Left ventricle myocardium inferior (tissue), 1 donor: ENCODE results near the gene ATAD1. TPM values are rescaled to one million over a fixed set of nuclear protein-coding genes. Genes with fewer than 3 reads are reported as not detected.
A peak's percentile ranks its signal among the peaks of the same experiment; 100 is the strongest.

Experiments used
- DNase-seq: peaks from one replicate; pipeline ENCODE4 v3.0.0-alpha.2; 2020
- H3K27ac ChIP-seq: fragments of 200-600 bp; replicated peaks from 2 replicates; pipeline ENCODE4 v1.8.0; 2021
- H3K27me3 ChIP-seq: fragments of 200-600 bp; 2 replicates; pipeline ENCODE4 v1.8.0; 2021; ENCODE audit warnings: low read depth
- H3K36me3 ChIP-seq: fragments of 200-600 bp; 2 replicates; pipeline ENCODE4 v1.8.0; 2021
- H3K4me1 ChIP-seq: fragments of 200-600 bp; 2 replicates; pipeline ENCODE4 v1.8.0; 2021
- H3K4me3 ChIP-seq: fragments of 200-600 bp; 2 replicates; pipeline ENCODE4 v1.8.0; 2021; ENCODE audit warnings: mild to moderate bottlenecking, moderate library complexity
- H3K9me3 ChIP-seq: fragments of 200-600 bp; replicated peaks from 2 replicates; pipeline ENCODE4 v1.8.0; 2021
- intact Hi-C: fragments of 100-400 bp; cut with micrococcal nuclease; formaldehyde crosslinking; loops from one replicate; pipeline ENCODE4 v1.11.0; 2022
- long read RNA-seq: library from polyadenylated mRNA; unstranded; transcript quantifications from one replicate; pipeline ENCODE4 v2.0.0, GENCODE V29; 2021
- total RNA-seq: library from RNA; stranded (reverse); fragmentation: NEBNext Ultra II Directional; extraction: Animal tissue kit (Norgen Biotek cat#: 25700); gene quantifications from one replicate; pipeline ENCODE4 v1.2.1, GENCODE V29; 2021
- TF ChIP-seq, protein P1 (sequence below): fragments of 200-600 bp; IDR thresholded peaks from 2 replicates; pipeline ENCODE4 v1.8.0; 2021; ENCODE audit warnings: antibody characterized with exemption, mild to moderate bottlenecking, borderline replicate concordance
- donor health status: DM: no; HTN: yes; CAD: no; lungs with severe emphysema.

The ATAD1 gene, protein sequence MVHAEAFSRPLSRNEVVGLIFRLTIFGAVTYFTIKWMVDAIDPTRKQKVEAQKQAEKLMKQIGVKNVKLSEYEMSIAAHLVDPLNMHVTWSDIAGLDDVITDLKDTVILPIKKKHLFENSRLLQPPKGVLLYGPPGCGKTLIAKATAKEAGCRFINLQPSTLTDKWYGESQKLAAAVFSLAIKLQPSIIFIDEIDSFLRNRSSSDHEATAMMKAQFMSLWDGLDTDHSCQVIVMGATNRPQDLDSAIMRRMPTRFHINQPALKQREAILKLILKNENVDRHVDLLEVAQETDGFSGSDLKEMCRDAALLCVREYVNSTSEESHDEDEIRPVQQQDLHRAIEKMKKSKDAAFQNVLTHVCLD
- total RNA-seq = 93.2 TPM
- long read RNA-seq, full-length matches to known transcripts = 48 of 209 reads
- long read RNA-seq, partial matches to known transcripts = 1 of 209 reads
- long read RNA-seq, other reads (novel, unspliced or antisense) = 160 of 209 reads

DNA sequence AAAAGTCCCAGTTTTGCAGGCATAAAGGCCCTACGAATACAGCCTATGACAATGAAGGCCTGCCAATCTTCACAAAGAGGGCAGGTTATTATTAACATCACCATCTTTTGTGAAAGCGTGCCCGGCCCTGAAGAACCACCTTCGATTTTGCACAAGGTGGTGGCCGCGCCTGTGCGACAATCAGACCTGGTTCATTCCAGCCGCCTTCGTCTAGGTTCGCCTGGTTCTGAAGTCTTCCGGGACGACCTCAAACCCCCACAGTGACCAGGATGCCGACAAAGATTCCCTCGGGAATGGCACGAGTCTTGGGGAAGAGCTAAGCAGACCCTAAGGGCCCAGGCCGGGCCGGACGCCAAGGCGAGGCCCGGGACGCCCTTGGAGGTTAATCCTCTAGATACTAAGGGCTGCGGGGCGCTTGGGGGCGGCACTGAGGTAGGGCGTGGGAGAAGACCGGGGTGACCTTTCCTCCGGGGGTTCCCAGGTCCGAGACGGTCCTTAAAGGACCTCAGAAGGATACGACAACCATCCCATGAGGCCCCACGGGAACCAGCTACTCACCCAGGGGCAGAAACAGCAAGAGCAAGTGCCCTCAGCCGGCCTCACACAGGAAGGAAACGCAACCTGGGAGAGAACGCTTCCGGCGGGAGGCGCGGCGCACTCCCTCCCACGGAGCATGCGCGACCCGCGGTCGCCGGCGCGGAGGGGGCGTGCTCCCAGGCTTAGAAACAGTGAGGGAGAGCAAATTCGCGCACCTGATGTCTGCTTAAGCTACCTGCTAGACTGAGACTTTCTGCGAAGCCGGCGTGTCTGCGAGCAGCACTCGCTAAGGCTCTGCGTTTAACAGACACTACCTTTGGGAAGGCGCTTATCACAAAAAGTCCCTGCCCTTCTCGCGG lies at the start of gene ATAD1:
Gene ATAD1 (minus strand): TSS at position 618 of the 896 bp plus-strand sequence. CDS start 3,627 bp downstream, outside the sequence.
- Histone ChIP-seq H3K27me3 (no peaks in the 10 kb centered on the region), H3K9me3 (no peaks in the 10 kb centered on the region), H3K4me3 (peak within 1 kb of the TSS; percentile 81), H3K36me3 (peaks cover 9% of the 10 kb centered on the region), H3K4me1 (peaks cover 38% of the 10 kb centered on the region), H3K27ac (peak within 1 kb of the TSS; percentile 91)
- peak; percentile 85 for DNase-seq
- intact Hi-C loops = no loop called here
- TF ChIP-seq, protein P1, sequence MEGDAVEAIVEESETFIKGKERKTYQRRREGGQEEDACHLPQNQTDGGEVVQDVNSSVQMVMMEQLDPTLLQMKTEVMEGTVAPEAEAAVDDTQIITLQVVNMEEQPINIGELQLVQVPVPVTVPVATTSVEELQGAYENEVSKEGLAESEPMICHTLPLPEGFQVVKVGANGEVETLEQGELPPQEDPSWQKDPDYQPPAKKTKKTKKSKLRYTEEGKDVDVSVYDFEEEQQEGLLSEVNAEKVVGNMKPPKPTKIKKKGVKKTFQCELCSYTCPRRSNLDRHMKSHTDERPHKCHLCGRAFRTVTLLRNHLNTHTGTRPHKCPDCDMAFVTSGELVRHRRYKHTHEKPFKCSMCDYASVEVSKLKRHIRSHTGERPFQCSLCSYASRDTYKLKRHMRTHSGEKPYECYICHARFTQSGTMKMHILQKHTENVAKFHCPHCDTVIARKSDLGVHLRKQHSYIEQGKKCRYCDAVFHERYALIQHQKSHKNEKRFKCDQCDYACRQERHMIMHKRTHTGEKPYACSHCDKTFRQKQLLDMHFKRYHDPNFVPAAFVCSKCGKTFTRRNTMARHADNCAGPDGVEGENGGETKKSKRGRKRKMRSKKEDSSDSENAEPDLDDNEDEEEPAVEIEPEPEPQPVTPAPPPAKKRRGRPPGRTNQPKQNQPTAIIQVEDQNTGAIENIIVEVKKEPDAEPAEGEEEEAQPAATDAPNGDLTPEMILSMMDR = peak; percentile 43

DNA sequence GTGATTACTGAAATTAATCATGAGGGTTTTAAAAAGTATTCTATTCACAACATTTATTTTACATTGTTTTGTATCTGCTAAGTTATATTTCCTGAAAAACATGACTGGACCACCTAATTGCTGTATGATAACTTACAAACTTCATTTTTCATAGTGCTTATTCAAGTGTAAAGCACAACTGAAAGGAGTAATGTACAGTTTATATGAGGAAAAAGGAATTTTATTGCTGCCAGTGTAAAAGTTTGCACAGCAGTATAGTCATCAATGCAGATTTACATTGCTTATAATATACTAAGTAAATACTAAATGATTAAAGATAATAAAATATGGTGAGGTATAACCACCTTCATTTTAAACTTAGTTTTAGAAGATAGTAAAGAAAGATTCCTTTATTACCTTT lies 49.4 kb upstream of the ATAD1 start:
- Histone ChIP-seq H3K4me1 (peaks cover 90% of the 10 kb centered on the region), H3K27ac (peak overlapping the region; percentile 100), H3K9me3 (no peaks in the 10 kb centered on the region), H3K4me3 (peak overlapping the region; percentile 86), H3K36me3 (no peaks in the 10 kb centered on the region), H3K27me3 (no peaks in the 10 kb centered on the region)
- TF ChIP-seq, protein P1 = no peak
- intact Hi-C loops = loop anchor here (10.0 kb wide), 3 partner anchors 87 to 387 kb away; no protein-coding TSS in a partner anchor
- DNase-seq = no peak

DNA sequence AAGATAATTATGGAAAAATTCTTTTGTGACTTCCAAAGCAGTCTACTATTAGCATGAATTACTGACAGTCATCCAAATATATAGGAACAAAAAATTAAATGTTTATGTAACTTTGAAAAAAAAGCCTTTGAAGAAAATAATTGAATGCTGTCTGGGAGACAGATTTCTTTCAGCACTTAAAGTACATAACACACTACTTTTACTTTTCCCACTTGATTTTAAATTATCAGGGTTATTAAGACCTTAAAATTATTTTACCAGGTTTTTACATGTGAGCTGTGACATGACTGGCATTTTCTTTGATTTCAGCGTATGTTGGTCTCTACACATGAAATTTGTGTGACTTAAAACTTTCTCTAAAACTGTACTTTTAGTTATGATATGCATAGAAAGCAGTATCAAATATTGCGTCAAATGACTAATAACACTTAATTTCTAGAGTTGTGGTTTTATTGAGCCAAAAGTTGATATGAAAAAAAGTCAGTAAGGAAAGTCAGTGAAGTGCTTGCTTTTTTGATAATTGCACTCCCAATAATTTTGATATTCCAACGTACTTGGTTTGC lies 48.5 kb upstream of the ATAD1 start:
- peak overlapping the region; percentile 100 for H3K27ac ChIP-seq
- no peaks in the 10 kb centered on the region for H3K9me3 ChIP-seq
- no peaks in the 10 kb centered on the region for H3K36me3 ChIP-seq
- H3K27me3 ChIP-seq = no peaks in the 10 kb centered on the region
- intact Hi-C loops = loop anchor here (10.0 kb wide), 3 partner anchors 88 to 388 kb away; no protein-coding TSS in a partner anchor
- peaks cover 88% of the 10 kb centered on the region for H3K4me1 ChIP-seq
- no peak for DNase-seq
- TF ChIP-seq, protein P1 = no peak
- H3K4me3 ChIP-seq = peak overlapping the region; percentile 86

DNA sequence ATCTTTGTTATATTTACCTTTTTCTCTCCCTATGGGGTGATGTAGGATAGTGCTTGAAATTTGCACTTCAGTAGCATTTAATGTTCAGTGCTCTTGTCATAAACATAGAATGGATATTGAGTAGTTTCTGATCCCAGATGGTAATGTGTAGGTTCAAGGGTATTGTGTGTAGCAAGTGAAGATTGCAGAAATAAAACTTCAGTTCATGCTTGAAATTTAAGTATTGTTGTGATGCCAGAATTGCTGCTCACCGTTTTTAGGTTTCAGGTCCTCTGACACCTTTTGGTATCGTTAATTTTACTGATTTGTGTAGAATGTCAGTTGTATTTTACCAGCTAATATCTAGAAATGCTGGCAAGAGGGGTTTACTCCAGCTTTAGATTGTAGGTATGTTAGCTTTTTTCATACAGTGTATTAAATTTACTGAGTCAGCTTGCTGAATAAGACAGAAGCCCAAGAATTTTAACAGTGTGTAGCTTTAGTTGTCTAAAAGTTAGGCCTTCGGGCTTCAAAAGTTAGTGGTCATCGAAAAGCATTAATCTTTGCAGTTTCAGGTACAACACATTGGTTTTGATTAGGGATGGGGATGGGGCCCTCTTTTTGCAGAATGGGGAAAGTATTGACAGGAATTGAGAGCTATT lies 47.3 kb upstream of the ATAD1 start:
- H3K9me3 ChIP-seq = no peaks in the 10 kb centered on the region
- peaks cover 88% of the 10 kb centered on the region for H3K4me1 ChIP-seq
- intact Hi-C loops = loop anchor here (10.0 kb wide), 3 partner anchors 89 to 389 kb away; no protein-coding TSS in a partner anchor
- H3K27me3 ChIP-seq = no peaks in the 10 kb centered on the region
- TF ChIP-seq, protein P1 = no peak
- no peaks in the 10 kb centered on the region for H3K36me3 ChIP-seq
- peak overlapping the region; percentile 86 for H3K4me3 ChIP-seq
- peak overlapping the region; percentile 100 for H3K27ac ChIP-seq
- no peak for DNase-seq
